Measurements from ENCODE around the gene GNAS-AS1.

Gene GNAS-AS1

GRCh38 chr20:58850693-58851174, at the start of gene GNAS-AS1:
TSS of gene GNAS-AS1 (minus strand) at chr20:58850902.
- no peak for DNase-seq

- DNase-seq = no peak
Observed at GRCh38 chr20:58900397-58900796, 49.7 kb upstream of the GNAS-AS1 start.

GRCh38 chr20:58899512-58899911, 48.8 kb upstream of the GNAS-AS1 start:
- no peak for DNase-seq

DNA sequence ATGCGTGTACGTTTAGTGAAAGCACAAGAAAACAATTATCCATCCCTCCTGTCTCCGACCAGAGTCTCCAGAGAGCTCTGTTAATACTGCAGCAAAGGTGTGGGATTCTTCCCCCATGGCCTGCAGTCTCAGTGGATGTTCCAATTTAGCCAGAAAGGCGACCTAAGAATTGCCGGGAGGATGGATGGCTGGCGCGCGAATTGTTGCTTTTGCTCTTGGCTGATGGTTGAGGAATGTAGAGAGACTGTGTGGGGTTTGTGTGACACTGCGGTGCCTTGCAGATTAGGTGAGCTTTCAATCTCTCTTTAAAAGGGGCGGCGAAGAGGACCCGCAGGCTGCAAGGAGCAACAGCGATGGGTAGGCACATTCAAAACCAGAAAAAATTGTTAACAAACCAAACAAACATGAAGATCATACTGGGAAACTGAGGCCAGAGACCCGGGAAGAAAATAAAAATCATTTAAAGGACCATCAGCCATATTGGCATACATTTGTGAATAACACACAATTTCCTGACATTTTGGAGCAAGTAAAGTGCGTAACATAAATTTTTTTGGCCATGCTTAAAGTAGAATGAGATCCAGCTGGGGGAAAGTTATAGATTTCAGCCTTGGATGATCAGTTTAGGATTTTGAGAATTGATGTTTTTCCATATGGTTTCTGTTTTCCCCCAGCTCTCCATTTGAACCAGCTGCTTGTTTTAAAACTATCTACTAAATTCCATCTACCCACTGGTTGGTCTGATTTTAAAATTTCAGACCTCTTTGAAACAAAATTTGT, 48.1 kb upstream of the GNAS-AS1 start:
- no peak for DNase-seq

DNA sequence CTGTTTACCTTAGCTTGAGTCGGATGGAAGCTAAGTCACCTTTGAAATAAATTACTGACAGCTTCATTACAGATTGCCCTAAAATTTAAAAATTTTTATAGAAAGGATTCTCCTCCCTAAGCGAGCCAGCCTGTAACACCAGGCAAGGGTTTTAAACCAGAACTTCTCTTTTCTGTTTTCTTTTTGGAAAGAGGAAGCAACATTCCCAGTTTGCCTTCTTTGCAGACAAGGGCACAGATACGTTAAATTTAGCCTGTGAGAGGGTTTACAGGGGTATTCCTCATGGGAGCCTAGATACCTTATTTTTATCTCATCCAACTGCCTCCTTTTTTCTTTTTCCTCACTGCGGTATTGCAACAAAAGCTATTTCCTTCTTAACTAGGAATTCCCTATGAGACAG, 46.8 kb upstream of the GNAS-AS1 start:
- no peak for DNase-seq

- no peak for DNase-seq
Observed at GRCh38 chr20:58896820-58897219, 46.1 kb upstream of the GNAS-AS1 start.

GRCh38 chr20:58895448-58896180, 44.9 kb upstream of the GNAS-AS1 start:
- DNase-seq = no peak

DNA sequence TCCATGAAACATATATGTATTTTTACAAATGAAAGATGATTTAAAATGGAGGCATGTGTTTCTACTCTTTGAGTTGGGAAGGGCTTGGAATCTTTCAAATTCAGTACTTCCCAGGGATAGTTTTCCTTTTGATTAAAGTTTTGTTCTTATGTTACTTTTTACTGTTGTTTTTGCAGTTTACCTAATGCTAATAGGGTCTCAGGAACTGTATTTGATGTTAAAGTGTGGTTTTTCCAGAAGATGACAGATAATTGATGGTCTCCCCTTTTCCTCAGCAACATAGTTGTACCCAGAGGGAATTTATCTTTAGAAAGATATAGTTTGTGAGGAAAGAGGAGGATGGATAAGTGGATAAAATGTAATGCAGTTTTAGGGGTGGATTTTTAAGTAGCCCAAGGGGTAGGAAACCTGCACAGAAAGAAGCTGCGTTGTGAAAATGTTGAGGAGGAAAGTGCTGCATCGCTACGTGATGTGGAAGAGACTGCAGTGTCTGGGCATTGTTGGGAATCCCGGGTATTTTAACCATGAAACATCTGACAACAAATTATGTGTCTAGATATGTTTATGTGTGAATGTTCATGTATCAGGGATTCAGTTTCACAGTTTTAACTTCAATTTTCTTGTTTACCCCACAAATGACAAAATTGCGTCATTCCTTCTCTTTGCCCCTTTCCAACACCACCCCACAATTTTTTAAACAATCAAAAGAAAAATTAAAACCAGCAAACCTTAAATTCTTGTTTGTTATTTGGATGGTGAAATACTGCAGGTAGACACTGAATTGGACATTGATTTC, 44.1 kb upstream of the GNAS-AS1 start:
- DNase-seq = no peak

GRCh38 chr20:58893355-58894120, 42.8 kb upstream of the GNAS-AS1 start:
- DNase-seq = no peak

- DNase-seq = no peak
Observed at GRCh38 chr20:58892932-58893224, 42.2 kb upstream of the GNAS-AS1 start.

- peak; percentile 29 for DNase-seq
Observed at GRCh38 chr20:58892141-58892931, 41.6 kb upstream of the GNAS-AS1 start.

GRCh38 chr20:58891718-58892140, 41.0 kb upstream of the GNAS-AS1 start:
- no peak for DNase-seq

DNA sequence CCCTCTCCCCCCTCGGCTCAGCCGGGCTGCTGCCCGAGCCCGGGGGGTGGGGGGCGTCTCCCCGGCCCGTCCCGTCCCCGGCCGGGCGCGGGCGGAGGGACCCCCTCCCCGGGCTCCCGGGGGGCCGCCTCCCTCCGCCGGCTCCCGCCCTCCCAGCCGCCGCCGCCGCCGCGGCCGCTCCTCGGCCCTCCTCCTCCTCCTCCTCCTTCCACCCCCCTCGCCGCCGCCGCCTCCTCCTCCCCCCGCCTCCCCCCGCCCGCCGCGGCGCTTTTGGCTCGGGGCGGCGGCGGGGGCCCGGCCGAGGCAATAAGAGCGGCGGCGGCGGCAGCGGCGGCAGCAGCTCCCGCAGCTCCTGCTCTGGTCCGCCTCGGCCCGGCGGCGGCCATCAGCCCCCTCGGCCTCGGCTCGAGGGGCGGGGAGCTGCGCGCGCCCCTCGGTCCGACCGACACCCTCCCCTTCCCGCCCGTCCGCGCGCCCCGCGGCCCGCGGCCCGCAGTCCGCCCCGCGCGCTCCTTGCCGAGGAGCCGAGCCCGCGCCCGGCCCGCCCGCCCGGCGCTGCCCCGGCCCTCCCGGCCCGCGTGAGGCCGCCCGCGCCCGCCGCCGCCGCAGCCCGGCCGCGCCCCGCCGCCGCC, 40.5 kb upstream of the GNAS-AS1 start:
- no peak for DNase-seq

DNA sequence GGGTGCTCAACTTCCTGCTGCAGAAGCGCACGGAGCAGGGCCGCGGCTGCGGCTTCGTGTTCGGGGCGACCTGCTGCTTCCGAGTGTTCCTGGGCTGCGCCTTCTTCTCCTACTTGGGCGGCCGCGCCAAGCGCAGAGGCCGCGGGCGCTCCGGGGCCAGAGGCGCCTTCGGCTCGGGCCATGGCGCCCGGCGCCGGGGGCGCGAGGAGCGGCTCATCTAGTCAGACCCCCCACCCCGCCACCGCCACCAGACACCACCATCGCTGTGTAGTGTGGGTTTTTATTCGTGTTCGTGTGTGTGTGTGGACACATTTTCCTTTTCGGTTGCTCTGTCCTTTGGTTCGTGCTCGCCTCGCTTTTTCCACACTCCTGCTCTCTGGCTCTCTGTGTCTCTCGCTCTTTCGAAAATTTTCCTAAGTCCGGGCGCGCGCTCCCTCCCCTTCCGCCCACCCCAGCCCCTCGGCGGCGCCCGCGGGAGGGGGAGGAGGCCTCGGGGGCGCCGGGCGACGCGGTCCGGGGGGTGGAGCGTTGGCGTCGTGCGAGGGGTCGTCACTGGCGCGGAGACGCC, 39.9 kb upstream of the GNAS-AS1 start:
- DNase-seq = peak; percentile 22

DNA sequence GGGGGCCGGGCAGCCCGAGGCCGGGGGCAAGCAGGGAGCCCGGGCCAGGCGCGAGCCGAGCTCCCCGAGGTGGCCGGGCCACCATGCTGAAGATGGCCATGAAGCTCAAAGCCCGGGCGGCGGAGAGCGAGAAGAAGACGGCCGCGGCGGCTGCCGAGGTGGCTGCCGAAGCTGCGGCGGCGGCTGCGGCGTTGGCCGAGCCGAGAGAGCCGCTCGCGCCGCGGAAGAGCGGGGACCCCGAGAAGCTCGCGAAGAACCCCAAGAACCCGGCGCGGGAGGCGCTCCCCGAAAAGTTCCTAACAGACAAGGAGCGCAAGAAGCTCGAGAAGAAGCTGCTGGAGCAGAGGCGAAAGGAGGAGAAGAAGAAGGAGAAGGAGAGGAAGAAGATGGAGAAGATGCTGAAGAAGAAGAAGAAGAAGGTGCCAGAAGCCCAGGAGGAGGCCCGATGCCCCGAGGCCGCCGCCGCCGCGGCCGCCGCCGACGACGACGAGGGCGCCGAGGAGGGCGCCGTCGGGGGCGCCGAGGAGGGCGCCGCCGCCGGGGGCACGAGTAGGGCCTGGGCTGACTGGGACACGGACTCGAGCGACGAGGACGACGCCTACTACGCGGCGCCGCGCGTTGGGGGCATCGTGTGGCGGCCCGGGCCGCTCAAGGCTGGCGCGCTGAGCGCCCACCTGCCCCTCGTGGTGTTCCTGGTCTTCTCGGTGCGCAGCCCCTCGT, 39.3 kb upstream of the GNAS-AS1 start:
- DNase-seq = no peak

DNA sequence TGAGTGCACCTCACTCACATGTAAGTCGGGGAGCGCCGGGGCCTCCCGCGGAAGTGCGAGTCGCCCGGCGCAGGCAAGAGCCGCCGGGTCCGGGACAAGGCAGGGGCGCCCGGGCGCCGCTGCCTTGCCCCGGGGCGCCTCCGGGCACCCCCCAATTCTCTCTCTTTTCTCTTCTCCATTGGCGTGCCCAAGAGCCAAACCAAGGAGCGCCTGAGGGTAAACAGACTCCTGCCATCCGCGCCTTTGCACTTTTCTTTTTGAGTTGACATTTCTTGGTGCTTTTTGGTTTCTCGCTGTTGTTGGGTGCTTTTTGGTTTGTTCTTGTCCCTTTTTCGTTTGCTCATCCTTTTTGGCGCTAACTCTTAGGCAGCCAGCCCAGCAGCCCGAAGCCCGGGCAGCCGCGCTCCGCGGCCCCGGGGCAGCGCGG, 38.6 kb upstream of the GNAS-AS1 start:
- DNase-seq = no peak

GRCh38 chr20:58888521-58889333, 38.0 kb upstream of the GNAS-AS1 start:
- DNase-seq = no peak

DNA sequence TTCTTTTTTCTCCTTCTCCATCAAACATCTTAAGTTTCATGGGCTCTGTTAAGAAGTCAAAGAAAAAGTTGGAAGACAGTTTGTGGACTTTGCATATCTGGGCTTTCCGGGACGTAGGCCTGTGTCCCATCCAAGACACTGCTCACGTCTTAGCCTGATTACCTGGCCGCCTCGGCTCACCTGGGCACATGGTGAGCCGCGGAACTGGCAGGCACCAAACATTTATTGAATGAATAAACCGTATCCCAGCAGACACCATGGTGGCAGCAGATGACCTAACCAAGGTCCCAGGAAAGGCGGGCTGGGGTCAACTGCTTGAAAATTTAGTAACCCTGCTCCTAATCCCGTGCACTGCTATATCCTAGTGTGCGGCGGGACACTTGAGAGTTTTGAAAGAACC, 37.4 kb upstream of the GNAS-AS1 start:
- no peak for DNase-seq

GRCh38 chr20:58886546-58886945, 35.8 kb upstream of the GNAS-AS1 start:
- no peak for DNase-seq
